Thoracic aorta (tissue), 2 donors: ENCODE measurements around the gene NUPR2. TPM values are rescaled to one million over a fixed set of nuclear protein-coding genes. Genes with fewer than 3 reads are reported as not detected.
A peak's percentile ranks its signal among the peaks of the same experiment; 100 is the strongest.
"Not testable (repeated sequence)": the region's sequence is repeated elsewhere in the genome, so short reads cannot be mapped to it uniquely, and the experiment has no call there.

Source experiments
- ATAC-seq: fragments of 150-250 bp; one replicate; pipeline ENCODE4 v1.8.0; 2017; ENCODE audit warnings: low read depth; ENCODE audit not compliant: insufficient number of reproducible peaks, low FRiP score
- DNase-seq: peaks from one replicate; pipeline ENCODE4 v3.0.0-alpha.2; 2020; ENCODE audit warnings: low spot score
- H3K27ac ChIP-seq, 2 donors: fragments of 200-600 bp; sonication (generic); 1 replicate in 1 of 2; 2 replicates in 1 of 2; pipeline ENCODE4 v1.5.1; 2016; ENCODE audit warnings: mild to moderate bottlenecking in 2 of 2, moderate library complexity in 2 of 2
- H3K27me3 ChIP-seq: fragments of 200-600 bp; sonication (generic); replicated peaks from 2 replicates; pipeline ENCODE4 v1.6.0; 2016; ENCODE audit warnings: mild to moderate bottlenecking; ENCODE audit not compliant: insufficient read depth
- H3K36me3 ChIP-seq: fragments of 200-600 bp; sonication (generic); one replicate; pipeline ENCODE4 v1.5.1; 2016
- H3K4me1 ChIP-seq, 2 donors: fragments of 200-600 bp; sonication (generic); 1 replicate in 1 of 2; 2 replicates in 1 of 2; pipeline versions ENCODE4 v1.5.1 to v1.6.0; 2016; ENCODE audit warnings: low read depth in 2 of 2, mild to moderate bottlenecking in 1 of 2; ENCODE audit not compliant: control insufficient read depth in 1 of 2
- H3K4me3 ChIP-seq: fragments of 200-600 bp; sonication (generic); 2 replicates; pipeline ENCODE4 v1.5.1; 2016; ENCODE audit warnings: mild to moderate bottlenecking
- H3K9me3 ChIP-seq: fragments of 200-600 bp; sonication (generic); 2 replicates; pipeline ENCODE4 v1.5.1; 2016
- CTCF ChIP-seq: fragments of 200-600 bp; sonication (generic); IDR thresholded peaks from one replicate; pipeline ENCODE4 v1.5.1; 2019; ENCODE audit warnings: antibody characterized with exemption
- total RNA-seq, 2 donors: library from RNA; depleted of rRNA; stranded (reverse); fragments of >200 nt; gene quantifications; one replicate each; pipeline versions ENCODE4 v1.1.0 to v1.2.3, GENCODE V29; 2016

The NUPR2 gene
- total RNA-seq, 2 donors from 2014 or later = 1.1 TPM; not detected in 1

- TF ChIP-seq CTCF = no peak
- ATAC-seq (no peak), DNase-seq (no peak)
- H3K4me1 ChIP-seq = peaks cover 3 to 35% of the 10 kb centered on the region in 2 donors
- no peak overlapping the region for H3K27ac ChIP-seq
- no peaks in the 10 kb centered on the region for H3K9me3 ChIP-seq
- H3K4me3 ChIP-seq = no peak overlapping the region
- peaks cover 10% of the 10 kb centered on the region for H3K36me3 ChIP-seq
- no peaks in the 10 kb centered on the region for H3K27me3 ChIP-seq
Observed at GRCh38 chr7:56086761-56087160, 29.5 kb downstream of the NUPR2 start.

GRCh38 chr7:56083150-56083785, 32.9 kb downstream of the NUPR2 start:
- DNase-seq = no peak
- no peak for ATAC-seq
- H3K4me3 ChIP-seq = no peak overlapping the region
- peak overlapping the region; percentile 50 to 57 for H3K27ac ChIP-seq
- peaks cover 25 to 51% of the 10 kb centered on the region in 2 donors for H3K4me1 ChIP-seq
- H3K9me3 ChIP-seq = no peaks in the 10 kb centered on the region
- TF ChIP-seq CTCF = no peak
- H3K27me3 ChIP-seq = no peaks in the 10 kb centered on the region
- peaks cover 13% of the 10 kb centered on the region for H3K36me3 ChIP-seq

GRCh38 chr7:56081626-56082340, 34.4 kb downstream of the NUPR2 start:
- peak overlapping the region; percentile 13 to 50 for H3K27ac ChIP-seq
- no peak for DNase-seq
- no peaks in the 10 kb centered on the region for H3K9me3 ChIP-seq
- no peak for ATAC-seq
- no peak overlapping the region for H3K4me3 ChIP-seq
- H3K4me1 ChIP-seq = peaks cover 25 to 56% of the 10 kb centered on the region in 2 donors
- TF ChIP-seq CTCF = no peak
- H3K36me3 ChIP-seq = peaks cover 13% of the 10 kb centered on the region
- no peaks in the 10 kb centered on the region for H3K27me3 ChIP-seq

GRCh38 chr7:56080726-56081435, 35.3 kb downstream of the NUPR2 start:
- H3K27me3 ChIP-seq, DNase-seq, H3K4me3 ChIP-seq, ATAC-seq, H3K9me3 ChIP-seq: not testable (repeated sequence)
- Histone ChIP-seq H3K4me1 (peaks cover 25 to 56% of the 10 kb centered on the region in 2 donors), H3K27ac (peak overlapping the region; percentile 84 to 91), H3K36me3 (peaks cover 15% of the 10 kb centered on the region)

GRCh38 chr7:56079450-56080185, 36.6 kb downstream of the NUPR2 start:
- Histone ChIP-seq H3K27ac (peak overlapping the region; percentile 84 to 91), H3K4me3 (peak overlapping the region; percentile 40), H3K27me3 (no peaks in the 10 kb centered on the region), H3K9me3 (no peaks in the 10 kb centered on the region), H3K4me1 (peaks cover 25 to 58% of the 10 kb centered on the region in 2 donors), H3K36me3 (peaks cover 15% of the 10 kb centered on the region)
- ATAC-seq (peak; percentile 82), DNase-seq (peak; percentile 50)
- peak; percentile 85 for TF ChIP-seq CTCF
